Progenitor cell of endocrine pancreas (in vitro differentiated cells): Measurements from ENCODE around the gene RNLS. TPM values are rescaled to one million over a fixed set of nuclear protein-coding genes. Genes with fewer than 3 reads are reported as not detected.

Experiments
- DNase-seq: peaks from one replicate; pipeline ENCODE4 v3.0.0; 2021; ENCODE audit warnings: low spot score; ENCODE audit not compliant: unreplicated experiment
- H3K27ac Mint-ChIP-seq: 2 replicates; pipeline ENCODE4 v1.8.0; 2021; ENCODE audit warnings: mild to moderate bottlenecking, moderate library complexity, mixed read lengths
- H3K27me3 Mint-ChIP-seq: 2 replicates; pipeline ENCODE4 v1.8.0; 2021; ENCODE audit warnings: mixed read lengths
- H3K36me3 Mint-ChIP-seq: 2 replicates; pipeline ENCODE4 v1.8.0; 2022; ENCODE audit warnings: mixed read lengths; ENCODE audit not compliant: insufficient read depth
- H3K4me1 Mint-ChIP-seq: 2 replicates; pipeline ENCODE4 v1.8.0; 2021; ENCODE audit warnings: low read depth, mixed read lengths
- H3K4me3 Mint-ChIP-seq: 2 replicates; pipeline ENCODE4 v1.8.0; 2021; ENCODE audit warnings: low read depth, mild to moderate bottlenecking, moderate library complexity, mixed read lengths
- H3K9me3 Mint-ChIP-seq: 2 replicates; pipeline ENCODE4 v1.8.0; 2021; ENCODE audit warnings: low read depth, mixed read lengths
- CTCF ChIP-seq: fragments of 200-600 bp; sonication (generic); IDR thresholded peaks from one replicate; pipeline ENCODE4 v1.5.0; 2021; ENCODE audit warnings: antibody characterized with exemption, mild to moderate bottlenecking; ENCODE audit not compliant: unreplicated experiment
- total RNA-seq: library from RNA; stranded (reverse); gene quantifications from 2 replicates; pipeline ENCODE4 v1.2.1, GENCODE V29; 2021

Gene RNLS
- total RNA-seq, 1 donor from 2014 or later: 7.5 TPM

GRCh38 chr10:88411772-88412349 is 171.3 kb downstream of the RNLS start:
- Mint-ChIP-seq H3K4me1 (no peaks in the 10 kb centered on the region), H3K9me3 (no peaks in the 10 kb centered on the region), H3K27me3 (no peaks in the 10 kb centered on the region), H3K4me3 (no peak overlapping the region), H3K27ac (no peak overlapping the region), H3K36me3 (no peaks in the 10 kb centered on the region)
- no peak for DNase-seq
- no peak for TF ChIP-seq CTCF

- Mint-ChIP-seq H3K4me3 (no peak overlapping the region), H3K9me3 (peaks cover 6% of the 10 kb centered on the region), H3K27ac (no peak overlapping the region), H3K27me3 (no peaks in the 10 kb centered on the region), H3K36me3 (no peaks in the 10 kb centered on the region), H3K4me1 (no peaks in the 10 kb centered on the region)
- DNase-seq: no peak
- TF ChIP-seq CTCF: no peak
Observed at GRCh38 chr10:88409824-88410223, 173.3 kb downstream of the RNLS start.

GRCh38 chr10:88409236-88409635 is 173.9 kb downstream of the RNLS start:
- Mint-ChIP-seq H3K27me3 (no peaks in the 10 kb centered on the region), H3K4me3 (no peak overlapping the region), H3K4me1 (peaks cover 1% of the 10 kb centered on the region), H3K27ac (no peak overlapping the region), H3K9me3 (peaks cover 6% of the 10 kb centered on the region), H3K36me3 (no peaks in the 10 kb centered on the region)
- TF ChIP-seq CTCF: no peak
- DNase-seq: no peak

GRCh38 chr10:88408096-88408495 is 175.0 kb downstream of the RNLS start:
- Mint-ChIP-seq H3K36me3 (no peaks in the 10 kb centered on the region), H3K4me3 (no peak overlapping the region), H3K4me1 (peaks cover 3% of the 10 kb centered on the region), H3K27me3 (no peaks in the 10 kb centered on the region), H3K9me3 (peaks cover 6% of the 10 kb centered on the region), H3K27ac (no peak overlapping the region)
- TF ChIP-seq CTCF: no peak
- DNase-seq: no peak

GRCh38 chr10:88404133-88404532 is 179.0 kb downstream of the RNLS start:
- peaks cover 5% of the 10 kb centered on the region for H3K4me1 Mint-ChIP-seq
- peaks cover 6% of the 10 kb centered on the region for H3K9me3 Mint-ChIP-seq
- H3K4me3 Mint-ChIP-seq: no peak overlapping the region
- H3K27me3 Mint-ChIP-seq: no peaks in the 10 kb centered on the region
- H3K27ac Mint-ChIP-seq: no peak overlapping the region
- DNase-seq: no peak
- TF ChIP-seq CTCF: no peak
- H3K36me3 Mint-ChIP-seq: no peaks in the 10 kb centered on the region
